Spleen (tissue), 7 donors: ENCODE results near the gene TCF7L1.

Source experiments
- POLR2A ChIP-seq, 3 donors: fragments of 450-650 bp; IDR thresholded peaks; one replicate each; pipeline ENCODE4 v1.5.1; 2017; ENCODE audit warnings: antibody characterized with exemption in 3 of 3, mild to moderate bottlenecking in 1 of 3
- POLR2AphosphoS5 ChIP-seq, 3 donors: sonication (generic); formaldehyde crosslinking; IDR thresholded peaks; one replicate each; pipeline ENCODE4 v1.5.1; 2017; ENCODE audit warnings: antibody characterized with exemption in 3 of 3
- TF ChIP-seq, protein P1 (sequence below), 11 experiments: fragments of 200-600 bp in 7 of 11; fragments of 450-650 bp in 4 of 11; sonication (generic) in 4 of 11; IDR thresholded peaks in 8 of 11; conservative IDR thresholded peaks in 3 of 11; 1 replicate in 7 of 11; 2 replicates in 4 of 11; pipeline versions ENCODE4 v1.4.0 to v1.8.0; 2016 to 2021; ENCODE audit warnings: antibody characterized with exemption in 11 of 11, inconsistent platforms in 4 of 11, mild to moderate bottlenecking in 1 of 11
- donor health status: DM: no; HTN: no; CAD: no; lungs with moderate emphysema.
- donor health status: DM: no; HTN: no; CAD: no.
- donor health status: DM: no; HTN: no; CAD: no.

DNA sequence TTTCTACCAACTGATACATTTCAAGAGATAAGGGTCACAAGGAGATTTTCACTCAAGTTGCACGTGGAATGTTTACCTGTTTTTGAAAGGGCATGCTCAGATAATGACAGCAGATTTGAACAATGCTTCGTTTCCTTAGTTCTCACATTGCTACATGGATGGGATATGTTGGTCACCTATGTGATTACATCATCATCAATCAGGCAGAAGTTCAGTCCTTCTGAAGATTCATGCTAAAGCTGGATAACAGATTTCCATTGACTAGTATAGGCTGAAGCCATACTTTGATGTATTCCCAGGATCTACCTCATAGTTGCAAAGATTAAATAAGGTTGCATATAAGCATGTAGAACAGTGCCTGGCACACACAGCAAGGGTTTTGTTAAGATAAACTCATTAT lies 19.7 kb downstream of the TCF7L1 start:
- TF ChIP-seq, protein P1, sequence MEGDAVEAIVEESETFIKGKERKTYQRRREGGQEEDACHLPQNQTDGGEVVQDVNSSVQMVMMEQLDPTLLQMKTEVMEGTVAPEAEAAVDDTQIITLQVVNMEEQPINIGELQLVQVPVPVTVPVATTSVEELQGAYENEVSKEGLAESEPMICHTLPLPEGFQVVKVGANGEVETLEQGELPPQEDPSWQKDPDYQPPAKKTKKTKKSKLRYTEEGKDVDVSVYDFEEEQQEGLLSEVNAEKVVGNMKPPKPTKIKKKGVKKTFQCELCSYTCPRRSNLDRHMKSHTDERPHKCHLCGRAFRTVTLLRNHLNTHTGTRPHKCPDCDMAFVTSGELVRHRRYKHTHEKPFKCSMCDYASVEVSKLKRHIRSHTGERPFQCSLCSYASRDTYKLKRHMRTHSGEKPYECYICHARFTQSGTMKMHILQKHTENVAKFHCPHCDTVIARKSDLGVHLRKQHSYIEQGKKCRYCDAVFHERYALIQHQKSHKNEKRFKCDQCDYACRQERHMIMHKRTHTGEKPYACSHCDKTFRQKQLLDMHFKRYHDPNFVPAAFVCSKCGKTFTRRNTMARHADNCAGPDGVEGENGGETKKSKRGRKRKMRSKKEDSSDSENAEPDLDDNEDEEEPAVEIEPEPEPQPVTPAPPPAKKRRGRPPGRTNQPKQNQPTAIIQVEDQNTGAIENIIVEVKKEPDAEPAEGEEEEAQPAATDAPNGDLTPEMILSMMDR (IDR thresholded peaks at IDR 0.05 in 8 of 11, conservative IDR thresholded peaks at IDR 0.05 in 3 of 11): no peak
- no peak for TF ChIP-seq POLR2AphosphoS5 (IDR thresholded peaks at IDR 0.05)
- no peak for TF ChIP-seq POLR2A (IDR thresholded peaks at IDR 0.05)
